ENCODE measurements around the gene FAM72D.
"Not testable (repeated sequence)": the region's sequence is repeated elsewhere in the genome, so short reads cannot be mapped to it uniquely, and the experiment has no call there.

Gene FAM72D

GRCh38 chr1:145093517-145094149 is 2.1 kb upstream of the FAM72D start:
- H3K27ac ChIP-seq, result not testable (repeated sequence)

- not testable (repeated sequence) for H3K27ac ChIP-seq
These were observed 1.0 kb upstream of the FAM72D start for GRCh38 chr1:145094655-145095211.

GRCh38 chr1:145101725-145102124 is 6.0 kb downstream of the FAM72D start:
- H3K27ac ChIP-seq, result not testable (repeated sequence)

GRCh38 chr1:145103294-145103693 is 7.5 kb downstream of the FAM72D start:
- H3K27ac ChIP-seq, result not testable (repeated sequence)

DNA sequence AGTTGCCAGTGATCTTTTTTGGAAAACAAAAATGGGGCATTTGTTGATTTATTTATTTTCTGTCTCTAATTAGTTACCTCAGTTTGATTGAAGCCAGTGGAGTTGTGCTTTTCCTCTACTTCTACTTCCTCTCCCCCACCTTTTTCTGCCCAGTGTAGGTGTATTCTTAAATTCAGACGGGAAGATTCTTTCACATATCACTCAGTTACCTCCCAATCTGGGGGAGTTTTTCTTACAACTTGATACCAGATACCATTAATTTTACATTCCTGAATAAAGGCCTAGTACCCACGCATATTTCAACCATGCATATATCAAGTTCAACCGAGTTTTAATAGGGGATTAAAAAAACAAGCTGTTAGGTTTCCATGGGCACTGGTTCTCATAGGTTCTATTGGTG is 15.9 kb downstream of the FAM72D start:
- not testable (repeated sequence) for H3K27ac ChIP-seq

- H3K27ac ChIP-seq, result not testable (repeated sequence)
These were observed 16.9 kb downstream of the FAM72D start for GRCh38 chr1:145112703-145113102.

- H3K27ac ChIP-seq, result not testable (repeated sequence)
These were observed 18.8 kb downstream of the FAM72D start for GRCh38 chr1:145114560-145115057.

DNA sequence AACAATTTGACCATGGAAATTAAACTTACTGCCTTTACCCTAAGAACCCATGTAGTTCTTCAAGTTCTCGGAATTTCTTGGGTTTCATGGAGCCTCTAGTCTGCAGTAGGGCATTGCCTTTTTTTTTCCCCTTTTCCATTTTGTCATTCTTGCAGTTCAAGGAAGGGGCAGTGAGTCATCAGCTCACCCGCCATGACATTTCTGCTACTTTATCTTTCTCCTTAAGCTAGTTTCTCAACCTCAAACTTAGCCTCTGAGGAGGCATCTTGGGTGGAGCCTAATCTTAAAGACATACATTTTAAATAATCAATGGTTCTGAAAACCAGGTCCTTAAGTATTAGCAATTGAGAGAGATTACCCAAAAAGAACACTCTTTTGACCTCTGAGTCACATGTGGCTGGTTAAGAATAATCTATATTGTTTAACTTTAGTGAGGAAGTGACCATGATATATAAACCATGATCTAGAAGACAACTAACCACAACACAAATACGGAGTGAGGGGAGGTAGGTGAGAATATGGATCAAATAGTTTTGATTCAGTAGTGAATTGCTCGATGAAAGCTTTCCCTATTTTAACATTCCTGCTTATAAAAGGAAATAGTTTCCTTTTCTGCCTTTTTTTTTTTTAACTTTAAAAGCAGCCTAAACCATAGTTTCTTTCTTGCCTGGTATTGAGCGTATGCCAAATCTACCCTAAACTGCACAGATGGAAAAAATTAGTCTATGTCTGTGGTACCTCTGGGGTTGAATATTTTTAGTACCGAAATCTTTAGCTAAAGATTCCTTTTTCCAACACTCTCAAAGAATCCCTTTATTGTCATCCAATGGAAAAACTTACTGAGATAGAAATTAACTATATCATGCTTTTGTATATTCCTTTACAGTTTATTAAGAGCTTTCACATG is 20.1 kb downstream of the FAM72D start:
- not testable (repeated sequence) for H3K27ac ChIP-seq

- H3K27ac ChIP-seq, result not testable (repeated sequence)
These were observed 24.1 kb downstream of the FAM72D start for GRCh38 chr1:145119842-145120241.

GRCh38 chr1:145122344-145123061 is 26.7 kb downstream of the FAM72D start:
- not testable (repeated sequence) for H3K27ac ChIP-seq

- H3K27ac ChIP-seq, result not testable (repeated sequence)
These were observed 27.3 kb downstream of the FAM72D start for GRCh38 chr1:145123062-145123395.

DNA sequence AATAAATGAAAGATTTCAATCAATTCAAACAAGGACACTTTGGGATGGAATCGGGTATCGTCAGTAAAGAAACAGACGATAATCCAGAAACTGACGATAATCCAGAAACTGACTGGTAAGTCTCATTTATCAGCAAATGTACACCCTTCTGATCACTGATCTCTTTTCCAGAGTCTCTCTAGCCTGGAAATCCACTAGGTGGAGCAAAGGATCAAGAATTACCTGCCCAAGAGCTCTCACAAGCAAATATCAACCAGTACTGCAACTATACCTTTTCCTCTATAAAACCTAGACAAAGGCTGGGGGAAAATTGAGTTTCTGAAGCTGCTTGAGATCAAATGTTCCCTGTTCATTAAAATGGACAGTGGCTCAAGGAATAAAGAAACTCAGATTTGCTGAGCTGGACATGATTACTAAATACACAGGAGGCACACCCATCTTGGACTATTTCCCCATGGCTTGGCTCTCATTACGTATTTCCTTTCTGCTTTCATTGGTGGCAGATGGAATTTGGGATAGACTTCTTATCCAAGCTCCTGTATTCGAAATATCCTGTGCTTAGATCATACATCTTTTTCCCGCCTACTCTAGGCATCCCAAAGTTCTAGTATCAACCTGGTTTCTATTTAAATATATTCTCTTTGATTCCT is 28.3 kb downstream of the FAM72D start:
- H3K27ac ChIP-seq, result not testable (repeated sequence)

GRCh38 chr1:145125112-145125511 is 29.3 kb downstream of the FAM72D start:
- H3K27ac ChIP-seq, result not testable (repeated sequence)

DNA sequence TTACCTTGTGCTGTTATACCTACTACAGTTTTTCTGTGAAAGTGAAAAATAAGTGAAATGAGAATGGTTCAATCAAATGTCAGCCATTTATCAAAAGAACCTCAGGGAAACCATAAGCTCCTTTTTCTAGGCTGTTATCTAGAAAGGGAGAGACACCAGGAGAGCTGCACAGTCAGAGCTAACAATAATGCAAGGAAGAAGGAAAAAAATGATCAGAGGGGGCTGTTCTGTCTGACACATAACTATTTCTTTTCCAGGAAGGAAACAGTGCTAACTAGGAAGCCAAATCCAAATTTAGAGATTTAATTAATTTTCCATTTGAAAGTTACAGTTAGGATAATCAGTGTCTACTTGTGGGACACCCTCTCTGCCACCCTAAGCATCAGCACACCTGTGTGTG is 31.4 kb downstream of the FAM72D start:
- not testable (repeated sequence) for H3K27ac ChIP-seq

DNA sequence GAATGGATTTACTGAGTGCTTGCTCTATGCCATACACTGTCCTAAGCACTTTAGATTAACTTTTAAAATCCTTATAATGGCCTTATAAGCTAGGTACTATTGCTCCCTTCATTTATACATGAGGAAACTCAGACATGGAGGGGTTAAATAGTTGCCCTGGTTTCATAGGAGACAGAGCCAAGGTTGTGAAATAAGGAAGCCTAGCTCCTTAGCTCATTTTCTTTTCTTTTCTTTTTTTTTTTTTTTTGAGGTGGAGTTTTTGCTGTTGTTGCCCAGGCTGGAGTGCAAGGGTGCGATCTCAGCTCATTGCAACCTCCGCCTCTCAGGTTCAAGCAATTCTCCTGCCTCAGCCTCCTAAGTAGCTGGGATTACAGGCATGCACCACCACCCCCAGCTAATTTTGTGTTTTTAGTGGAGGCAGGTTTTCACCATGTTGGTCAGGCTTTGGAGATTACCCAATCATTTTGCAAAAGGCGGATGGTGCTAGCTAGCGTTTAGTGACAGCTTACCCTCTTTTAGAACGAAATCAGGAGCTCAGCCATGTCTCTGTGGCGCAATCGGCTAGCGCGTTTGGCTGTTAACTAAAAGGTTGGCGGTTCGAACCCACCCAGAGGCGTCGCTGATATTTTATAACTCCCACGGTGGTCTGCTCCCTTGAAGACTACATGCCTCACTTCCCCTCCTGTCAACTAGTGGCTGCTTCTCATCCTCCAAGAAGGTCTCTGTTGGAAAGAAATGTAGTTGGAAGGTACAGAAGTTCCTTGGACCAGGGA is 33.1 kb downstream of the FAM72D start:
- not testable (repeated sequence) for H3K27ac ChIP-seq

GRCh38 chr1:145134476-145134875 is 38.7 kb downstream of the FAM72D start:
- not testable (repeated sequence) for H3K27ac ChIP-seq

- not testable (repeated sequence) for H3K27ac ChIP-seq
These were observed 44.8 kb downstream of the FAM72D start for GRCh38 chr1:145140549-145140948.

GRCh38 chr1:145144264-145144913 is 48.6 kb downstream of the FAM72D start:
- not testable (repeated sequence) for H3K27ac ChIP-seq

DNA sequence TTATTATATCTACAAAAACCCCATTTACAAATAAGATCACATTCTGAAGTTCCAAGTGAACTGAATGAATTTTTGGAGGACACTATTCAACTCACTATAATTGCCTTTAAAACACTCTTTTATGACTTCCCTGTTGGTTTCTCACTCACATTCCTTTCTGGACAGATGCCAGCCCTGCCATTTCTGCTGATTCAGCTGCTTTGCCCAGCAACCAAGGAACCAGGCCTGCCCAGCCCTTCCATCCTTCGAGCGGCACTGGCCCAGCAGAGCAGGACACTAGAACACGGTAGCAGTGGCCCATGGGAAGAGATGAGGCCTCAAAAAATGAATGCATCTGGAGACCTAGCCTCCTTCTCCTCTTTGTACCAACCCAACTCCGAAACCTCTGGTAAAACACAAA is 50.5 kb downstream of the FAM72D start:
- H3K27ac ChIP-seq, result not testable (repeated sequence)

GRCh38 chr1:145147172-145147571 is 51.4 kb downstream of the FAM72D start:
- H3K27ac ChIP-seq, result not testable (repeated sequence)
